ENCODE results near the gene DES. TPM values are rescaled to one million over a fixed set of nuclear protein-coding genes. Genes with fewer than 3 reads are reported as not detected.
A peak's percentile ranks its signal among the peaks of the same experiment; 100 is the strongest.

DES gene
- total RNA-seq, 1 donor from 2014 or later: 1.4 TPM

GRCh38 chr2:219464286-219465032, 46.3 kb downstream of the DES start:
- no peak for DNase-seq (ENCODE audit: low spot score)
- ATAC-seq: no peak
- intact Hi-C loops (cut with DNase I): no loop called here

- intact Hi-C loops (cut with DNase I): no loop called here
- ATAC-seq: no peak
- no peak for DNase-seq (ENCODE audit: low spot score)
These were observed 47.7 kb downstream of the DES start for GRCh38 chr2:219465659-219466561.

DNA sequence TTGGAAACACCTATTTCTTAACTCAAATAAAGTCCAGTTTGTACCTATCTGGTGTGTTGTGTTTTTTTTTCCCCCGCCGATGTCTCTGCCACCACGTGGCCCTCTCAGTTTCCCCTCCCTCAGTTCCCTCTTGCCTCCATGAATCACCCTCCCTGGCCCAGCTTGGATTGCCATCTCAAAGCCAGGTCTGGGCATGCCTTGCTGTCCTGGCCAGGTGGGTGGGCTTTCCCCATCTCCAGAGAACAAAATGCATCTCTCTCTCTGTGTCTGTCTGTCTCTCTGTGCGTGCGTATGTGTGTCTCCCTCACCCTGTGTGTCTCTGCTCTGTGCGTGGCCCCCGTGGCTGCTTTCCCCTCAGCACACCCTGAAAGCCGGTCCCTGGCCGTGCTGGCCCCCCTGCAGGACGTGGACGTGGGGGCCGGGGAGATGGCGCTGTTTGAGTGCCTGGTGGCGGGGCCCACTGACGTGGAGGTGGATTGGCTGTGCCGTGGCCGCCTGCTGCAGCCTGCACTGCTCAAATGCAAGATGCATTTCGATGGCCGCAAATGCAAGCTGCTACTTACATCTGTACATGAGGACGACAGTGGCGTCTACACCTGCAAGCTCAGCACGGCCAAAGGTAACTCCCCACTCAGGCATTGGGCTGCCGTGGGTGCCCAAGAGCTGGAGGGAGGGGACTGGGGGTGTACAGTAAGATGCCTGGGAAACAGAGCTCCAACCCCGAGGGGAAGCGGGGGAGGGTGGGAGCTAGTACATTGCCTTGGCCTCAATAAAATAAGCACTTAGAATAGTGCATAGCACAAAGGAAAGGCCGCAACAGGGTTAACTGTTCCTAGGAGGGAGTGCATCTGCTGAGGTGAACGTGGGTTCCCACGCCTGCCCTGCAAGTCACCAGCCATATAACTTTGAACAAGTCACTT, 48.9 kb downstream of the DES start:
- ATAC-seq: no peak
- intact Hi-C loops (cut with DNase I): no loop called here
- DNase-seq (ENCODE audit: low spot score): no peak

- ATAC-seq (no peak), DNase-seq (ENCODE audit: low spot score) (no peak)
- intact Hi-C loops (cut with DNase I): no loop called here
These were observed 49.5 kb downstream of the DES start for GRCh38 chr2:219467736-219468075.

- DNase-seq (ENCODE audit: low spot score) (no peak), ATAC-seq (no peak)
- intact Hi-C loops (cut with DNase I): no loop called here
These were observed 50.4 kb downstream of the DES start for GRCh38 chr2:219468410-219469185.

DNA sequence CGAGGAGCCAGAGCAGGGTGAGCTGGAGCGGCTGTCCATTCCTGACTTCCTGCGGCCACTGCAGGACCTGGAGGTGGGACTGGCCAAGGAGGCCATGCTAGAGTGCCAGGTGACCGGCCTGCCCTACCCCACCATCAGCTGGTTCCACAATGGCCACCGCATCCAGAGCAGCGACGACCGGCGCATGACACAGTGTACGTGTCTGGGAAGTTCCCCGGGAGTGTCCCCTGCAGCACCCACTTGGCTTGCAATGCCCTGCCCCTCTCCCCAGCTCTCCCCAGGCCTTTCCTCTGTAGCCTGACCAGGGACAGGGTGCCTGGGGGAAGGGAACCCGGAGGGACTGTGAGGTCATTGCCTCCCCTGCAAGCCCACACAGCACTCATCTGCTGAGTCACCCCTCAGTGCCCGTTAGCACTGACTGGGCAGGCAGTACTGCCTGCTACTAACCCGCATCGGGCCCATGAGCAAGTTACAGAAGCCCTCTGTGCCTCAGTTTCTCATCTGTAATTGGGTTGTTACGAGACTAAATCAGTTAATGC, 51.1 kb downstream of the DES start:
- ATAC-seq (no peak), DNase-seq (ENCODE audit: low spot score) (no peak)
- intact Hi-C loops (cut with DNase I): no loop called here

GRCh38 chr2:219470429-219470828, 52.3 kb downstream of the DES start:
- no peak for ATAC-seq
- intact Hi-C loops (cut with DNase I): no loop called here
- no peak for DNase-seq (ENCODE audit: low spot score)

- no peak for DNase-seq (ENCODE audit: low spot score)
- intact Hi-C loops (cut with DNase I): no loop called here
- ATAC-seq: no peak
These were observed 53.5 kb downstream of the DES start for GRCh38 chr2:219471476-219472371.

DNA sequence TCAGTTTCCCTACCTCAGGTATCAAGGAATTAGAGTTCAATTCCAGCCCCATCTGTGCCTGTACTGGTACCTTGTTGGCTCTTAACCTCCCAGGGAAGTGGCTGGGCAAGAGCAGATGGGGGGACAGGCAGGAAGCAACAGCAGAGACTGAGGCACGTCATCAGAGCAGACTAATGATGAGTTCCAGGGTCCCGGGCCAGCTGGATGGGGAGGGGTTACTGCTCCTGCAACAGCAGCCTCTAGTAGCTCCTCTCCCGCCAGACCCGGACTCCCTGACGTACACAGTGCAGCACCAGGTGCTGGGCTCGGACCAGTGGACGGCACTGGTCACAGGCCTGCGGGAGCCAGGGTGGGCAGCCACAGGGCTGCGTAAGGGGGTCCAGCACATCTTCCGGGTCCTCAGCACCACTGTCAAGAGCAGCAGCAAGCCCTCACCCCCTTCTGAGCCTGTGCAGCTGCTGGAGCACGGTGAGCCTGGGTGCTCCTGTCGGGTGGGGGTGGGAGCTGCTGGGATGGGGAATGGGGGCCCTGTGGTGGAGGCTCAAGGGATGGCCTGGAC, 54.5 kb downstream of the DES start:
- ATAC-seq (no peak), DNase-seq (ENCODE audit: low spot score) (no peak)
- intact Hi-C loops (cut with DNase I): no loop called here

DNA sequence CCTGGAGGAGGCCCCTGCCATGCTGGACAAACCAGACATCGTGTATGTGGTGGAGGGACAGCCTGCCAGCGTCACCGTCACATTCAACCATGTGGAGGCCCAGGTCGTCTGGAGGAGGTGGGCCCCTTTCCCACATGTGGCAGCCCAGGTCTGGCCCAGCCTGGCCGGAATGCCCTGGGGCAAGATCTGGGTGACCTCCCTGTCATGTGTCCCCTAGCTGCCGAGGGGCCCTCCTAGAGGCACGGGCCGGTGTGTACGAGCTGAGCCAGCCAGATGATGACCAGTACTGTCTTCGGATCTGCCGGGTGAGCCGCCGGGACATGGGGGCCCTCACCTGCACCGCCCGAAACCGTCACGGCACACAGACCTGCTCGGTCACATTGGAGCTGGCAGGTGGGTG, 55.3 kb downstream of the DES start:
- intact Hi-C loops (cut with DNase I): no loop called here
- no peak for ATAC-seq

DNA sequence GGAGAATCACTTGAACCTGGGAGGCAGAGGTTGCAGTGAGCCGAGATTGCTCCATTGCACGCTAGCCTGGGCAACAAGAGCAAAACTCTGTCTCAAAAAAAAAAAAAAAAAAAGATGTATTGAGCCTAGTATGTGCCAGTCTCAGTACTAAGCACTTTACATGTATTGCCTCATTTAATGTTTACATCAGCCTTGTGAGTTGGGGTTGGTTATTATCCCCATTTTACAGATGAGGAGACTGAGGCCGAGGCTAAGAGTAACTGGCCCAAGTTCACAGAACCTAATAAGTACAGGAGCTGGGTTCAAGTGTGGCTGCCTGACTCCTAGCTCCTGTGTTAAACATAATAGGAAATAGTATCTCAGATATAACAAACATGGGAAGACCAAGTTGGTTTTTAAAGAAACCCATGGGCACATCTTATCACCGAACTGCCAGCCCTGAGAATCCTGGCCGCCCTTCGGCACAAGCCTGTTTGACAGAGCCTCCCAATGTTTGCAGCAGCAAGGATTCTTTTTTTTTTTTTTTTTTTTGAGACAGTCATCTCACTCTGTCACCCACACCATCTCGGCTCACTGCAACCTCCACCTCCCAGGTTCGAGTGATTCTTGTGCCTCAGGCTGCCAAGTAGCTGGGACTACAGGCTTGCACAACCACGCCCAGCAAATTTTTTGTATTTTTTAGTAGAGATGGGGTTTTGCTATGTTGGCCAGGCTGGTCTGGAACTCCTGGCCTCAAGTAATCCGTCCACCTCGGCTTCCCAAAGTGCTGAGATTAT, 56.3 kb downstream of the DES start:
- intact Hi-C loops (cut with DNase I): no loop called here
- DNase-seq (ENCODE audit: low spot score): no peak
- no peak for ATAC-seq

More for the DNA sequence above, 55.3 kb downstream of the DES start:
- no peak for DNase-seq (ENCODE audit: low spot score)

DNA sequence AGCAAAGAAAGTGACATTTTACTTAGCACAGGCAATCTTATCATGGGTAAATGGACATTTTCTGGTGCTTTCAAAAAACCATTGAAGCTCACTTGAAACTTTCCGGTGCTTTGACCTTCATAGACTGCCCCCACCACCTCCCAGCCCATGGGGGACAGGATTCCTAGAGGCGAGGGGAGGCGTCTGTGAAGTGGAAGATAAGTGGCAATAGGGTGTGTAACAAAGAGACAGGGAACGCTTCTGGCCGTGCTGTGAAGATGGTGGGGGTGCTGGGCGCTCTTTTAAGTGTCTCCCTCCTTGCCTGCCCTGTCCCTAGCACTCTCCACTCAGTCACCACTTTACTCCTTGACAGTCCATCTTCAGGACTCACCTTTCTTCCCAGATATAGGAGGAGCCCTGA, 57.1 kb downstream of the DES start:
- ATAC-seq (no peak), DNase-seq (ENCODE audit: low spot score) (no peak)
- intact Hi-C loops (cut with DNase I): no loop called here

DNA sequence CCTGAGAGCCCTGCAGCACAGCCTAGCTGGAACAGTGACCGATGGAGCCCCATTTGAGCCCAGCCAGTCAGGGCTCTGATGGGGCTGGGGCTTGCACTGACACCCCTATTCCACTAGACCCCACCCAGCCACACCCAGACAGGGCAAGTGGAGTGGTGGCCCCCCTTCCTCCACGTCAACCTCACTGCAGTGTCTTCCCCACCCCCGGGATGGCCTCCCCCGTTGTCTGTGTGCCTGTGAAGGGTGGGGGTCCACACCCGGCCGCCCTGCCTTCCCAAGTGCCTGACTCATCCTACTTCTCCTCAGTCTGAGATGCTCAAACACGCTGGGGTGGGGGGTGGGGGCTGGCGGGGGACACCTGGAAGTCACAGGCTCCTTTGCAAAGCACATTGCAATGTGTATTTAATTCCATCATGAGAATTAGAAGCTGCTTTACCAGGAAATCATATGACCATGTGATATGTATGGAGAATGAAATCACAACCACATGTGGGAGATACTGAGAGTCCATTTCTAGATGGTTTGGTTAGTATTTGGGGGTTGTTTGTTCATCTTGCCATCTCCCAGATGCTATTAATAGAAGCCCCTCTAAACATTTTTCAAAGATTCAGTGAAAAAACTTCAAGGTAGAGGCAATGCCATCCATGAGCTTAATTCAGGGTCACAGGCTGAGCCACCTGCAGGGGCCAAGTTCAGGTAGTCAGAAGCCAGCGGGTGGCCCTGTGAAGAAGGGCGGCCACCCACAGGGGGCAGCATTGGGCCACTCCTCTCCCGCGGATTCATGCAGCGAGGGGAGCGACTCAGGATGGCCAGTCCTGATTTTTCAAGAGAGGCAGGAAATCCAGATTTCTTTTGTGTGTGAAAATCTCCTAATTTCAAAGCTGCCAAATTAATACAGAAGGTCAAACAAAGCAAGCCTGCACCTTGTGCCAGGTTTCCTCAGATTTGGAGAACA, 57.8 kb downstream of the DES start:
- peak; percentile 74 for ATAC-seq
- DNase-seq (ENCODE audit: low spot score): peak; percentile 85
- intact Hi-C loops (cut with DNase I): no loop called here
